Skin of body (tissue), 1 donor: ENCODE results near the gene PHLDB3. TPM values are rescaled to one million over a fixed set of nuclear protein-coding genes. Genes with fewer than 3 reads are reported as not detected.

Experiments used
- total RNA-seq: library from RNA; depleted of rRNA; stranded (reverse); fragments of >200 nt; gene quantifications from one replicate; pipeline ENCODE4 v1.2.3, GENCODE V29; 2014

The PHLDB3 gene
- total RNA-seq, 1 donor from 2014 or later, result 19.3 TPM

Other genes with a start within 250 kb of the PHLDB3 start
- gene PSG9, start 235.2 kb downstream of the PHLDB3 start, total RNA-seq, result not detected
- 19.0 TPM for gene CD177, start 151.1 kb downstream of the PHLDB3 start, total RNA-seq
- not detected for gene TEX101, start 89.9 kb downstream of the PHLDB3 start, total RNA-seq
- gene LYPD3, start 39.1 kb downstream of the PHLDB3 start, total RNA-seq, result 73.8 TPM
- 23.4 TPM for gene ETHE1, start 22.5 kb upstream of the PHLDB3 start, total RNA-seq
- gene ZNF575, start 28.4 kb upstream of the PHLDB3 start, total RNA-seq, result 0.79 TPM
- gene XRCC1, start 70.8 kb upstream of the PHLDB3 start, total RNA-seq, result 10.6 TPM
- gene PINLYP, start 71.1 kb upstream of the PHLDB3 start, total RNA-seq, result 23.1 TPM
- gene IRGQ, start 91.4 kb upstream of the PHLDB3 start, total RNA-seq, result 19.6 TPM
- gene ZNF576, start 91.8 kb upstream of the PHLDB3 start, total RNA-seq, result 4.6 TPM
- not detected for gene SRRM5, start 107.3 kb upstream of the PHLDB3 start, total RNA-seq
- gene ZNF428, start 114.9 kb upstream of the PHLDB3 start, total RNA-seq, result 28.4 TPM
- 10.4 TPM for gene CADM4, start 135.1 kb upstream of the PHLDB3 start, total RNA-seq
- 29.1 TPM for gene PLAUR, start 165.4 kb upstream of the PHLDB3 start, total RNA-seq
- not detected for gene IRGC, start 211.3 kb upstream of the PHLDB3 start, total RNA-seq